HTERT RPE-1 (cell line): Measurements from ENCODE around the gene BAD.
"Not testable (repeated sequence)": the region's sequence is repeated elsewhere in the genome, so short reads cannot be mapped to it uniquely, and the experiment has no call there.

Source experiments
- in situ Hi-C: fragments of 300-500 bp; cut with MboI; formaldehyde crosslinking; loops from 4 replicates; pipeline ENCODE4 v1.14.3; 2020; ENCODE audit warnings: low sequenced_read_pairs

BAD gene

GRCh38 chr11:64246871-64247728 lies 37.4 kb downstream of the BAD start, which contains the start of gene PPP1R14B:
TSS of gene PPP1R14B (minus strand) at chr11:64246943. CDS start at chr11:64246673, 270 bp downstream.
- in situ Hi-C loops, result no loop called here

GRCh38 chr11:64246621-64246870 lies 37.9 kb downstream of the BAD start:
- in situ Hi-C loops, result not testable (repeated sequence)

- in situ Hi-C loops, result no loop called here
Measured at GRCh38 chr11:64245797-64246620, 38.5 kb downstream of the BAD start.

- in situ Hi-C loops, result no loop called here
Measured at GRCh38 chr11:64245401-64245796, 39.1 kb downstream of the BAD start.

GRCh38 chr11:64244966-64245365 lies 39.5 kb downstream of the BAD start:
- in situ Hi-C loops, result no loop called here

- in situ Hi-C loops, result no loop called here
Measured at GRCh38 chr11:64244107-64244506, 40.4 kb downstream of the BAD start.

- in situ Hi-C loops, result no loop called here
Measured at GRCh38 chr11:64243236-64243854, 41.1 kb downstream of the BAD start.

- in situ Hi-C loops, result no loop called here
Measured at GRCh38 chr11:64241491-64242374, 42.7 kb downstream of the BAD start.

GRCh38 chr11:64241241-64241490 lies 43.3 kb downstream of the BAD start:
- in situ Hi-C loops, result no loop called here

- in situ Hi-C loops, result no loop called here
Measured at GRCh38 chr11:64240435-64241240, 43.8 kb downstream of the BAD start, which contains the start of gene FKBP2. TSS of gene FKBP2 (plus strand) at chr11:64241095. CDS start at chr11:64242388, 1,293 bp downstream.

GRCh38 chr11:64239662-64240434 lies 44.6 kb downstream of the BAD start:
- in situ Hi-C loops, result no loop called here

- in situ Hi-C loops, result no loop called here
Measured at GRCh38 chr11:64238999-64239398, 45.5 kb downstream of the BAD start.

GRCh38 chr11:64238076-64238475 lies 46.4 kb downstream of the BAD start:
- in situ Hi-C loops, result no loop called here

- in situ Hi-C loops, result no loop called here
Measured at GRCh38 chr11:64237484-64237951, 46.9 kb downstream of the BAD start.

GRCh38 chr11:64235437-64236161 lies 48.9 kb downstream of the BAD start:
- in situ Hi-C loops, result no loop called here

GRCh38 chr11:64234647-64235379 lies 49.7 kb downstream of the BAD start:
- in situ Hi-C loops, result no loop called here

GRCh38 chr11:64233913-64234586 lies 50.4 kb downstream of the BAD start, which contains the start of gene VEGFB:
TSS of gene VEGFB (plus strand) at chr11:64234584. CDS start at chr11:64234834, 250 bp downstream.
- in situ Hi-C loops, result no loop called here
